Spleen (tissue), 11 donors: ENCODE data around the gene IGF2. TPM values are rescaled to one million over a fixed set of nuclear protein-coding genes. Genes with fewer than 3 reads are reported as not detected.

Experiments
- DNase-seq: peaks from one replicate; pipeline ENCODE4 v3.0.0-alpha.2; 2020
- H3K27ac ChIP-seq, 8 donors: fragments of 200-600 bp; sonication (generic) in 7 of 8; 1 replicate in 4 of 8; 2 replicates in 4 of 8; pipeline versions ENCODE4 v1.5.0 to v1.8.0; 2016 to 2021; ENCODE audit warnings: inconsistent platforms in 4 of 8, mild to moderate bottlenecking in 4 of 8, moderate library complexity in 1 of 8
- H3K27me3 ChIP-seq, 7 donors: fragments of 200-600 bp; sonication (generic) in 6 of 7; replicated peaks in 1 of 7; 1 replicate in 4 of 7; 2 replicates in 3 of 7; pipeline versions ENCODE4 v1.5.0 to v1.8.0; 2016 to 2021; ENCODE audit warnings: inconsistent platforms in 3 of 7, mild to moderate bottlenecking in 1 of 7
- H3K36me3 ChIP-seq, 6 donors: fragments of 200-600 bp; sonication (generic) in 5 of 6; 1 replicate in 4 of 6; 2 replicates in 2 of 6; pipeline versions ENCODE4 v1.5.0 to v1.8.0; 2016 to 2021; ENCODE audit warnings: inconsistent platforms in 2 of 6
- H3K4me1 ChIP-seq, 6 donors: fragments of 200-600 bp; sonication (generic) in 5 of 6; 1 replicate in 3 of 6; 2 replicates in 3 of 6; pipeline versions ENCODE4 v1.5.0 to v1.8.0; 2016 to 2021; ENCODE audit warnings: inconsistent platforms in 3 of 6
- H3K4me3 ChIP-seq, 8 donors: fragments of 200-600 bp; sonication (generic) in 7 of 8; 1 replicate in 4 of 8; 2 replicates in 4 of 8; pipeline versions ENCODE4 v1.5.0 to v1.8.0; 2016 to 2021; ENCODE audit warnings: inconsistent platforms in 4 of 8, mild to moderate bottlenecking in 4 of 8, moderate library complexity in 2 of 8
- H3K9me3 ChIP-seq, 8 donors: fragments of 200-600 bp; sonication (generic) in 7 of 8; 1 replicate in 4 of 8; 2 replicates in 4 of 8; pipeline versions ENCODE4 v1.5.0 to v1.8.0; 2016 to 2021; ENCODE audit warnings: inconsistent platforms in 4 of 8
- CTCF ChIP-seq, 11 experiments: fragments of 200-600 bp in 7 of 11; fragments of 450-650 bp in 4 of 11; sonication (generic) in 4 of 11; IDR thresholded peaks in 8 of 11; conservative IDR thresholded peaks in 3 of 11; 1 replicate in 7 of 11; 2 replicates in 4 of 11; pipeline versions ENCODE4 v1.4.0 to v1.8.0; 2016 to 2021; ENCODE audit warnings: antibody characterized with exemption in 11 of 11, inconsistent platforms in 4 of 11, mild to moderate bottlenecking in 1 of 11
- POLR2A ChIP-seq, 3 donors: fragments of 450-650 bp; IDR thresholded peaks; one replicate each; pipeline ENCODE4 v1.5.1; 2017; ENCODE audit warnings: antibody characterized with exemption in 3 of 3, mild to moderate bottlenecking in 1 of 3
- POLR2AphosphoS5 ChIP-seq, 3 donors: sonication (generic); formaldehyde crosslinking; IDR thresholded peaks; one replicate each; pipeline ENCODE4 v1.5.1; 2017; ENCODE audit warnings: antibody characterized with exemption in 3 of 3
- WGBS, 5 donors: extraction: QIAGEN DNeasy Blood & Tissue Kit in 3 of 5; methylation state at CpG; one replicate each; pipeline versions ENCODE4 v1.1.5 to v1.1.7; 2013 to 2018; 5-methylcytosine and 5-hydroxymethylcytosine counted together
- intact Hi-C: fragments of 100-400 bp; cut with DNase I; formaldehyde crosslinking; loops from one replicate; pipeline ENCODE4 v1.15.0; 2023; ENCODE audit warnings: low total_unique reads
- polyA plus RNA-seq, 3 donors: library from polyadenylated mRNA; stranded (reverse); fragments of 200-250 nt; gene quantifications; one replicate each; pipeline ENCODE4 v1.2.1, GENCODE V29; 2013
- total RNA-seq, 7 donors: library from RNA; depleted of rRNA in 3 of 7; stranded (reverse); fragments of >200 nt in 3 of 7; fragmentation: NEBNext Ultra II Directional in 4 of 7; extraction: Animal tissue kit (Norgen Biotek cat#: 25700) in 4 of 7; gene quantifications; one replicate each; pipeline versions ENCODE4 v1.1.0 to v1.2.1, GENCODE V29; 2016 to 2021
- donor health status: healthy with polysubstance abuse.
- donor health status: DM: no; HTN: no; CAD: no; lungs with moderate emphysema.
- donor health status: DM: no; HTN: no; CAD: no.
- donor health status: Bipolar disorder and iron deficiency.
- donor health status: healthy.
- donor health status: DM: no; HTN: no; CAD: no.
- donor health status: DM: yes; HTN: yes; CAD: no.

IGF2 gene
- total and polyA plus RNA-seq, 10 donors, result 0.74 to 66.6 (median 13.7) TPM

- Histone ChIP-seq H3K9me3 (peaks cover 0 to 17% (median 13%) of the 10 kb centered on the region in 8 donors), H3K4me3 (no peak overlapping the region), H3K27ac (no peak overlapping the region), H3K4me1 (peaks cover 0 to 4% (median 2%) of the 10 kb centered on the region in 6 donors), H3K27me3 (peaks cover 0 to 11% (median 0%) of the 10 kb centered on the region in 7 donors), H3K36me3 (no peaks in the 10 kb centered on the region)
- DNase-seq, result no peak
- TF ChIP-seq CTCF (IDR thresholded peaks at IDR 0.05 in 8 of 11, conservative IDR thresholded peaks at IDR 0.05 in 3 of 11) (no peak), POLR2A (IDR thresholded peaks at IDR 0.05) (no peak), POLR2AphosphoS5 (IDR thresholded peaks at IDR 0.05) (no peak)
- 79 to 92% (median 87%) methylated on average over 27 to 32 of the region's 32 CpGs for WGBS, 5 donors
- intact Hi-C loops, result no loop called here
Observed at GRCh38 chr11:2114430-2115241, 24.6 kb downstream of the IGF2 start.

- Histone ChIP-seq H3K4me3 (no peak overlapping the region), H3K9me3 (peaks cover 0 to 17% (median 13%) of the 10 kb centered on the region in 8 donors), H3K4me1 (peaks cover 0 to 12% (median 10%) of the 10 kb centered on the region in 6 donors), H3K27me3 (peaks cover 0 to 18% (median 0%) of the 10 kb centered on the region in 7 donors), H3K36me3 (no peaks in the 10 kb centered on the region), H3K27ac (no peak overlapping the region)
- WGBS, 5 donors, result 47 to 73% (median 65%) methylated on average over 11 of the region's 11 CpGs
- DNase-seq, result no peak
- TF ChIP-seq CTCF (IDR thresholded peaks at IDR 0.05 in 8 of 11, conservative IDR thresholded peaks at IDR 0.05 in 3 of 11) (no peak), POLR2AphosphoS5 (IDR thresholded peaks at IDR 0.05) (no peak), POLR2A (IDR thresholded peaks at IDR 0.05) (no peak)
- intact Hi-C loops, result no loop called here
Observed at GRCh38 chr11:2113776-2114175, 25.4 kb downstream of the IGF2 start.

- peaks cover 0 to 13% (median 10%) of the 10 kb centered on the region in 6 donors for H3K4me1 ChIP-seq
- H3K9me3 ChIP-seq, result no peaks in the 10 kb centered on the region
- no peak overlapping the region for H3K27ac ChIP-seq
- no peak for DNase-seq
- 83 to 86% (median 84%) methylated on average over 12 of the region's 12 CpGs for WGBS, 5 donors
- no peaks in the 10 kb centered on the region for H3K36me3 ChIP-seq
- H3K4me3 ChIP-seq, result no peak overlapping the region
- intact Hi-C loops, result no loop called here
- no peak for TF ChIP-seq CTCF (IDR thresholded peaks at IDR 0.05 in 8 of 11, conservative IDR thresholded peaks at IDR 0.05 in 3 of 11)
- TF ChIP-seq POLR2AphosphoS5 (IDR thresholded peaks at IDR 0.05), result no peak
- TF ChIP-seq POLR2A (IDR thresholded peaks at IDR 0.05), result no peak
- H3K27me3 ChIP-seq, result peaks cover 0 to 25% (median 0%) of the 10 kb centered on the region in 7 donors
Observed at GRCh38 chr11:2110521-2110920, 28.7 kb downstream of the IGF2 start.

GRCh38 chr11:2109541-2110019 lies 29.6 kb downstream of the IGF2 start:
- Histone ChIP-seq H3K4me3 (no peak overlapping the region), H3K9me3 (no peaks in the 10 kb centered on the region), H3K27ac (peak overlapping the region in 1 of 8 donors; percentile 4), H3K4me1 (peaks cover 0 to 13% (median 10%) of the 10 kb centered on the region in 6 donors), H3K27me3 (peaks cover 0 to 25% (median 0%) of the 10 kb centered on the region in 7 donors), H3K36me3 (no peaks in the 10 kb centered on the region)
- intact Hi-C loops, result no loop called here
- TF ChIP-seq CTCF (IDR thresholded peaks at IDR 0.05 in 8 of 11, conservative IDR thresholded peaks at IDR 0.05 in 3 of 11), result no peak
- TF ChIP-seq POLR2AphosphoS5 (IDR thresholded peaks at IDR 0.05), result peak in 2 of 3 donors; percentile 31 to 42
- DNase-seq, result no peak
- 5 to 15% (median 5%) methylated on average over 9 to 14 of the region's 14 CpGs for WGBS, 5 donors
